ENCODE data around the gene CDC42BPA. TPM values are rescaled to one million over a fixed set of nuclear protein-coding genes. Genes with fewer than 3 reads are reported as not detected.

The CDC42BPA gene
- total RNA-seq, 2 experiments from 2014 or later, result 6.0 to 7.8 TPM

DNA sequence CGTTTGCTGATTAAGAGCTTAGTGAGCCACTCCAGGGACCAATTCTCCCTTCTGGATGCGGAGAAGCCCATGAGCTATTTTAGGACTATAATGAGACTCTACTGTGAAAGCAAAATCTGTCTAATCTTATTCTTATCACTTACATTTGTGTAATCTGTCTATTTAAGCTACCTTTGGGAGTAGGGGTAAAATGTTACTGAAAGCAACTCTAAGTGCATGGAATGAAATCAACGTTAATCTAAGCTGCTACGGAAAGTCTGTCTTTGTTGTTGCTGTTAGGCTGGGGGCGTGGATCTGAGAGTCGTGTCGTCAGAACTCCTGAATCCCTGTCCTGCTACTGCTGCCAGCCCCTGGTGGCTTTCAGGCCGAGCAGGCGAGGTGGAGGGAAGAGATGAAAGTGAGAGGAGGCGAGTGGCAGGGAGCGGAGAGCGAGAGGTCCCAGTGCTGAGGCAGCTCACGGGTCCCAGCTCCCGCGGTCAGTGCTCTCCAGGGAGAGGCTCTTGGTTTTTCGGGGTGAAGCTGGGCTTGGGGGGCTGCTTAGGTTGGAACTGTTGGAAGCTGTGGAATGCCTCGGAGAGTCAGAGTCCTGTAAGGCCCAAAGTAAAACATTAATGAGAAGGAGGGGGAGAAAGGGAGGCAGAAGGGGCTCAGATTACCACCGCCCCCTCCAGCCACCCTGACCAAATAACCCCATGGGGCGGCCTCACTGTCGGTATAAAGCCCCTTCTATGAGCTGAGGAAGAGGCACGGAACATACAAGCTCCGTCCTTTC lies 324.3 kb downstream of the CDC42BPA start:
- Mint-ChIP-seq H3K4me1 (peaks cover 26% of the 10 kb centered on the region), H3K27ac (no peak overlapping the region), H3K36me3 (ENCODE audit: low read depth) (no peaks in the 10 kb centered on the region), H3K9me3 (ENCODE audit: low read depth) (no peaks in the 10 kb centered on the region), H3K4me3 (no peak overlapping the region), H3K27me3 (no peaks in the 10 kb centered on the region)
- POLR2A ChIA-PET, result no interaction called here
- intact Hi-C loops (cut with DNase I, micrococcal nuclease), result no loop called here
- ATAC-seq, result no peak
- CTCF ChIA-PET, result no interaction called here
- no peak for DNase-seq

DNA sequence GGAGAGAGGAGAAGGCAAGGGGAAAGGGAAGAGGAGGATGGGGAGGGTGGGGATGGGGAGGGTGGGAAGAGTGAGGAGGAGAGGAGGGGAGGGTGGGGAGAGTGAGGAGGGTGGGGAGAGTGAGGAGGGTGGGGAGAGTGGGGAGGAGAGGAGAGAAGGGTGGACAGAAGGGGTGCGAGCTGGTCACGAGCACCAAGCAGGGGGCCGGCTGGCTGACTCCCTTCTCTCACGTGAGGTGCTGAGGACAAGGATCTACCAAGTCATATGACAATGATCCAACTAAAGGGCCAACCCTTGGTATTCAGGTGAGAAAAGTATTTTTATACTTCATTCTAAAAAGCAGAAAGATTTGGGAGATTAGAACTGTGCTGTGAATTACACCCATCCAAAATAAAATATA lies 326.4 kb downstream of the CDC42BPA start:
- H3K27me3 Mint-ChIP-seq, result no peaks in the 10 kb centered on the region
- DNase-seq, result no peak
- peaks cover 31% of the 10 kb centered on the region for H3K4me1 Mint-ChIP-seq
- CTCF ChIA-PET, result interaction anchor here (0.6 kb wide), 1 partner anchor 175 kb away, joined by 3 read pairs; no protein-coding TSS in a partner anchor
- H3K4me3 Mint-ChIP-seq, result no peak overlapping the region
- H3K27ac Mint-ChIP-seq, result no peak overlapping the region
- H3K9me3 Mint-ChIP-seq (ENCODE audit: low read depth), result no peaks in the 10 kb centered on the region
- POLR2A ChIA-PET, result interaction anchor here (0.6 kb wide), 1 partner anchor 1440 kb away, joined by 4 read pairs; no protein-coding TSS in a partner anchor
- intact Hi-C loops (cut with DNase I, micrococcal nuclease), result no loop called here
- ATAC-seq, result no peak
- peaks cover 1% of the 10 kb centered on the region for H3K36me3 Mint-ChIP-seq (ENCODE audit: low read depth)

GRCh38 chr1:226990133-226990716 lies 328.1 kb downstream of the CDC42BPA start:
- Mint-ChIP-seq H3K4me3 (no peak overlapping the region), H3K27ac (peak overlapping the region; percentile 83), H3K9me3 (ENCODE audit: low read depth) (no peaks in the 10 kb centered on the region), H3K36me3 (ENCODE audit: low read depth) (peaks cover 13% of the 10 kb centered on the region), H3K4me1 (peaks cover 25% of the 10 kb centered on the region), H3K27me3 (no peaks in the 10 kb centered on the region)
- CTCF ChIA-PET, result interaction anchor here (1.2 kb wide), 1 partner anchor 13 kb away, joined by 3 read pairs; no protein-coding TSS in a partner anchor
- POLR2A ChIA-PET, result no interaction called here
- ATAC-seq (peak; percentile 100), DNase-seq (peak; percentile 85)
- intact Hi-C loops (cut with DNase I, micrococcal nuclease), result loop anchor here in 1 of 2 experiments (1.0 kb wide), 2 partner anchors 50 to 364 kb away; partner anchors contain the start of gene COQ8A

- Mint-ChIP-seq H3K4me3 (no peak overlapping the region), H3K27me3 (no peaks in the 10 kb centered on the region), H3K4me1 (peaks cover 23% of the 10 kb centered on the region), H3K27ac (peak overlapping the region; percentile 83), H3K9me3 (ENCODE audit: low read depth) (no peaks in the 10 kb centered on the region), H3K36me3 (ENCODE audit: low read depth) (peaks cover 13% of the 10 kb centered on the region)
- intact Hi-C loops (cut with DNase I, micrococcal nuclease), result no loop called here
- CTCF ChIA-PET, result interaction anchor here (1.2 kb wide), 1 partner anchor 14 kb away, joined by 3 read pairs; no protein-coding TSS in a partner anchor
- DNase-seq (no peak), ATAC-seq (no peak)
- POLR2A ChIA-PET, result interaction anchor here (0.8 kb wide), 1 partner anchor 10 kb away, joined by 5 read pairs; no protein-coding TSS in a partner anchor
These were observed 329.0 kb downstream of the CDC42BPA start for GRCh38 chr1:226989085-226989920.

DNA sequence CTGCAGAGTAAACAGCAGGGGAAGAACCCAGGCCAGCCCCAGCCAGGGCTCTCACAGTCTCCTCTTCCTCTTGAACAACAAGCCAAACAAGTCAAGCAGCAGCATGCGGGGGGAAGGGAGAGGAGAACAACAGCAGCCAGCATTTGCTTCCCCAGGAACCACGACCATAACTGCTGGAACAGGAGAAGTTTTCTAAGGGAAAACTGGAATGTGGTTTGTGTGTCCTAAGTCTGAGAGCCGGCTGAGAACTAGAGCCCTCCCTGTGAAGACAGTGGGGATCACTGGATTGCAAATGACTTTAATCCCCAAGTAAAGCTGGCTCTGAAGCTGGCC lies 330.0 kb downstream of the CDC42BPA start:
- ATAC-seq, result no peak
- ChIA-PET CTCF (no interaction called here), POLR2A (no interaction called here)
- Mint-ChIP-seq H3K4me1 (peaks cover 23% of the 10 kb centered on the region), H3K36me3 (ENCODE audit: low read depth) (peaks cover 15% of the 10 kb centered on the region), H3K27me3 (no peaks in the 10 kb centered on the region), H3K9me3 (ENCODE audit: low read depth) (no peaks in the 10 kb centered on the region), H3K27ac (no peak overlapping the region), H3K4me3 (no peak overlapping the region)
- intact Hi-C loops (cut with DNase I, micrococcal nuclease), result no loop called here
- no peak for DNase-seq

DNA sequence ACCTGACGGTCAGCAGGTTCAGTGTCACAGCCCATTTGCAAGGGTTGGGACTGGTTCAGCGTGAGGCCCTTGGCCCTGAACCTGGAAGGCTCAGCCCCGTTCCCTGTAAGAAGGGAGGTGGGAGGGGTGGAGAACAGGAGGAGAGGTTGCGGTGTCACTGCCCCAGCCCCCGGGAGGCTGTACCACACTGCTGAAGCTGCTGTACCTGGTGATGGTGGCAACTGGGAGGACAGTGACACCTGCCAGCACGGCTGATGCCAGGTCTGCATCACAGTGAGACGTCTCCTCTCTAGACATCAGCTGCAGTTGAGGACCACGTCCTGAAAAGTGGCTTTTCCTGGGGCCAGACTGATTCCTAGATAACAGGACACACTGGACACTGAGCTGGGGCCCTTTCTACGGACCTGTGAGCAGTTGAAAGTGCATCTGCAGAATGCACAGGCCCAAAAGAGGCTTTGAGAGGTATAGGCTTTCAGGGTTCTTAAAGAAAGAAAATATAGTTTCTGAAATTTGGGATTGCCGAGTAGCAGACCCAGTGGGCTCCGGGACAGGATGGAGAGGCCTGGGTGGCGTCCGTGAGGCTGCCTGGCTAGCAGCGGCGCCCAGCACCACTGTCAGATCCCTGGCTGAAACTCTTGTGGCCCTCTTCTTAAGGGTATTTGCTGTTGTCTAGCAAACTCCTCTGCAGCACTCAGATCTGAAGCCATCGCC lies 330.5 kb downstream of the CDC42BPA start:
- Mint-ChIP-seq H3K9me3 (ENCODE audit: low read depth) (no peaks in the 10 kb centered on the region), H3K27ac (no peak overlapping the region), H3K4me3 (no peak overlapping the region), H3K36me3 (ENCODE audit: low read depth) (peaks cover 18% of the 10 kb centered on the region), H3K27me3 (no peaks in the 10 kb centered on the region), H3K4me1 (peaks cover 23% of the 10 kb centered on the region)
- intact Hi-C loops (cut with DNase I, micrococcal nuclease), result no loop called here
- DNase-seq (no peak), ATAC-seq (no peak)
- POLR2A ChIA-PET, result no interaction called here
- CTCF ChIA-PET, result no interaction called here

GRCh38 chr1:226987179-226987536 lies 331.1 kb downstream of the CDC42BPA start:
- H3K9me3 Mint-ChIP-seq (ENCODE audit: low read depth), result no peaks in the 10 kb centered on the region
- DNase-seq (no peak), ATAC-seq (no peak)
- POLR2A ChIA-PET, result no interaction called here
- peaks cover 23% of the 10 kb centered on the region for H3K4me1 Mint-ChIP-seq
- intact Hi-C loops (cut with DNase I, micrococcal nuclease), result no loop called here
- peaks cover 18% of the 10 kb centered on the region for H3K36me3 Mint-ChIP-seq (ENCODE audit: low read depth)
- CTCF ChIA-PET, result no interaction called here
- no peak overlapping the region for H3K27ac Mint-ChIP-seq
- no peaks in the 10 kb centered on the region for H3K27me3 Mint-ChIP-seq
- no peak overlapping the region for H3K4me3 Mint-ChIP-seq

GRCh38 chr1:226986496-226987178 lies 331.7 kb downstream of the CDC42BPA start:
- Mint-ChIP-seq H3K9me3 (ENCODE audit: low read depth) (no peaks in the 10 kb centered on the region), H3K4me1 (peaks cover 23% of the 10 kb centered on the region), H3K27me3 (no peaks in the 10 kb centered on the region), H3K4me3 (no peak overlapping the region), H3K27ac (no peak overlapping the region), H3K36me3 (ENCODE audit: low read depth) (peaks cover 18% of the 10 kb centered on the region)
- CTCF ChIA-PET, result interaction anchor here (0.8 kb wide), 1 partner anchor 18 kb away, joined by 3 read pairs; no protein-coding TSS in a partner anchor
- POLR2A ChIA-PET, result no interaction called here
- intact Hi-C loops (cut with DNase I, micrococcal nuclease), result no loop called here
- DNase-seq, result no peak
- no peak for ATAC-seq

DNA sequence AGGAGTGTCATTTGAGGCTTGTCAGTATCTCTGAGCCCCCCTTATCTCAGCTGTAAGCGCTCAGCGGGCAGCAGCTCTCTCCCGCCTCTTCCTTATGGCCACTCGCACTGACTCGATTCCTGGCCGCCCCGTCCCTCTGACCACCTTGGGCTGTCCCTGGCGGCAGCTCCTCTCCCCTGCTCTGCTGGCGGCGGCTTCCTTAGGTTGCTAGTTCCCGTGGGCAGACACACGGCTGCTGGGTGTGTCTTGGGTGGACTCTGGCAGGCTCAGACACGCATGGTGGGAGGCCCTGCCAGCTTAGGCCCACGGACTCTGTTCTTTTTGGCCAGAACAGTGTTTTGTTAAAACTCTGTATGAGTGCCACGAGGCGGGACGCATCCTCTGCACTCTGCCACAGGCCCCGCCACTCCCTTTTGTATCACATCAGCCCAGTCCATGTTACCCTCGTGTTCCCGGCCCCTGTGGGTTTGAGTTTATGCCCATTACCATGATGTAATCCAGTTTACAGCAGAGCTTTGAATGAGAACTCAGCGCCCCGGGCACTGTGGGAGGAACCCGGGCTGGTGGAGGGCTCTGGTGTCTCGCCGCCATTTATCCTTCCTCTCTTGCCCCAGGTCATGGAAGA lies 332.3 kb downstream of the CDC42BPA start:
- no peak overlapping the region for H3K4me3 Mint-ChIP-seq
- H3K27me3 Mint-ChIP-seq, result no peaks in the 10 kb centered on the region
- POLR2A ChIA-PET, result no interaction called here
- peaks cover 23% of the 10 kb centered on the region for H3K4me1 Mint-ChIP-seq
- H3K27ac Mint-ChIP-seq, result no peak overlapping the region
- intact Hi-C loops (cut with DNase I, micrococcal nuclease), result no loop called here
- ATAC-seq, result no peak
- no peak for DNase-seq
- CTCF ChIA-PET, result interaction anchor here (0.8 kb wide), 1 partner anchor 17 kb away, joined by 3 read pairs; no protein-coding TSS in a partner anchor
- H3K36me3 Mint-ChIP-seq (ENCODE audit: low read depth), result peaks cover 18% of the 10 kb centered on the region
- no peaks in the 10 kb centered on the region for H3K9me3 Mint-ChIP-seq (ENCODE audit: low read depth)

- CTCF ChIA-PET, result no interaction called here
- DNase-seq, result no peak
- intact Hi-C loops (cut with DNase I, micrococcal nuclease), result no loop called here
- Mint-ChIP-seq H3K27ac (no peak overlapping the region), H3K4me3 (no peak overlapping the region), H3K27me3 (no peaks in the 10 kb centered on the region), H3K36me3 (ENCODE audit: low read depth) (peaks cover 18% of the 10 kb centered on the region), H3K9me3 (ENCODE audit: low read depth) (no peaks in the 10 kb centered on the region), H3K4me1 (peaks cover 18% of the 10 kb centered on the region)
- ATAC-seq, result no peak
- POLR2A ChIA-PET, result no interaction called here
These were observed 333.0 kb downstream of the CDC42BPA start for GRCh38 chr1:226985239-226985838.
